ENCODE measurements around the gene TMEM168.

DNA sequence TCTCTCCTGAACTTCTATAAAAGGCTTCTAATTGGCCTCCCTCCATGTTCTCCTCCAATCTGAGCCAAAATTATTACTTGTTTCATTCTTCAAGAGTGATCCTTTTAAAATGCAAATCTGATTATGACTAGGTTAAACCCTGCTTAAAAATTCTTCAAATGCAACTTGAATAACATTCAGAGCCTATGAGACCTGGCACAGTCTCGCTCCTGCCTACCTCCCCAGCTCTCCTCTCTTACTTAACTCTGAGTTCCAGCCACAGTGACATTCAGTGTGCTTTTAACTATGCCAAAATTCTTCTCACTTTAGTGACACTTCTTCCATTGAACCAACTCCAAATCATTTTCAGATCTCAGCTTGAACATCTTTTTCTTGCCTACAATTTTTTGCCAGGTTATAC, 68.8 kb downstream of the TMEM168 start:
- no peak for TF ChIP-seq POLR2A (IDR thresholded peaks at IDR 0.05)
- TF ChIP-seq CTCF (IDR thresholded peaks at IDR 0.05), result no peak
